ENCODE measurements around the gene PDE9A. TPM values are rescaled to one million over a fixed set of nuclear protein-coding genes. Genes with fewer than 3 reads are reported as not detected.
"Not testable (repeated sequence)": the region's sequence is repeated elsewhere in the genome, so short reads cannot be mapped to it uniquely, and the experiment has no call there.

Gene PDE9A
- total RNA-seq, 1 donor from 2014 or later, result 20.7 TPM

DNA sequence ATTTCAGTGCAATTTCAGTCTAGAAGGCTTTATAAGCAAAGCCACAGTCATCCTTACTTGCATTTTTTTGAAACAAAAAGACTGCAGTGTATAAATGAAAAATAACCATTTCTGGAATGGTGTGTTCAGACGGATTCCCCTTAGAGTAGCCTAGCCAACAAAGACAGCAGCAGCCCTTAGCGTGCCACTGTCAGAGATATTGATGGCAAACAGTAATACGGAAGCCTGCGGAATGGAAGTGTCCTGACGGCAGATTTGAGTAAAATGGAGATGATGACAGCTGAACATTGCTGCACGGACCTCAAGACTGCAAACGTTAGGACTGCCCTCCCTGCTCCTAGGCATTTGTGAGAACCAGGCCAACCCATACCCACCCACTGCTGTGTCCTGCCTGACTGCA is 54.7 kb downstream of the PDE9A start:
- H3K4me1 Mint-ChIP-seq (ENCODE audit: unreplicated experiment), result peaks cover 9% of the 10 kb centered on the region
- H3K4me3 Mint-ChIP-seq (ENCODE audit: unreplicated experiment), result no peak overlapping the region
- peaks cover 9% of the 10 kb centered on the region for H3K36me3 Mint-ChIP-seq (ENCODE audit: low read depth, unreplicated experiment)
- no peaks in the 10 kb centered on the region for H3K9me3 Mint-ChIP-seq (ENCODE audit: unreplicated experiment)
- no peak overlapping the region for H3K27ac Mint-ChIP-seq (ENCODE audit: unreplicated experiment)
- H3K27me3 Mint-ChIP-seq (ENCODE audit: unreplicated experiment), result peaks cover 4% of the 10 kb centered on the region
- no peak for DNase-seq (ENCODE audit: low spot score)
- TF ChIP-seq, protein P1, sequence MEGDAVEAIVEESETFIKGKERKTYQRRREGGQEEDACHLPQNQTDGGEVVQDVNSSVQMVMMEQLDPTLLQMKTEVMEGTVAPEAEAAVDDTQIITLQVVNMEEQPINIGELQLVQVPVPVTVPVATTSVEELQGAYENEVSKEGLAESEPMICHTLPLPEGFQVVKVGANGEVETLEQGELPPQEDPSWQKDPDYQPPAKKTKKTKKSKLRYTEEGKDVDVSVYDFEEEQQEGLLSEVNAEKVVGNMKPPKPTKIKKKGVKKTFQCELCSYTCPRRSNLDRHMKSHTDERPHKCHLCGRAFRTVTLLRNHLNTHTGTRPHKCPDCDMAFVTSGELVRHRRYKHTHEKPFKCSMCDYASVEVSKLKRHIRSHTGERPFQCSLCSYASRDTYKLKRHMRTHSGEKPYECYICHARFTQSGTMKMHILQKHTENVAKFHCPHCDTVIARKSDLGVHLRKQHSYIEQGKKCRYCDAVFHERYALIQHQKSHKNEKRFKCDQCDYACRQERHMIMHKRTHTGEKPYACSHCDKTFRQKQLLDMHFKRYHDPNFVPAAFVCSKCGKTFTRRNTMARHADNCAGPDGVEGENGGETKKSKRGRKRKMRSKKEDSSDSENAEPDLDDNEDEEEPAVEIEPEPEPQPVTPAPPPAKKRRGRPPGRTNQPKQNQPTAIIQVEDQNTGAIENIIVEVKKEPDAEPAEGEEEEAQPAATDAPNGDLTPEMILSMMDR (IDR thresholded peaks at IDR 0.05; ENCODE audit: unreplicated experiment), result no peak

DNA sequence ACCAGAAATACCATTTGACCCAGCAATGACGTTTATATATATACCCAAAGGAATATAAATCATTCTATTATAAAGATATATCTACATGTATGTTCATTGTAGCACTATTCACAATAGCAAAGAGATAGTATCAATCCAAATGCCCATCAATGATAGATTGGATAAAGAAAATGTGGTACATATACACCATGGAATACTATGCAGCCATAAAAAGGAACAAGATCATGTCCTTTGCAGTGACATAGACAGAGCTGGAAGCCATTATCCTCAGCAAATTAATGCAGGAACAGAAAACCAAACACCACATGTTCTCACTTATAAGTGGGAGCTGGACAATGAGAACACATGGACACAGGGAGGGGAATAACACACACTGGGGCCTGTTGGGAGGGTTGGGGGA is 55.5 kb downstream of the PDE9A start:
- H3K4me1 Mint-ChIP-seq (ENCODE audit: unreplicated experiment); H3K27me3 Mint-ChIP-seq (ENCODE audit: unreplicated experiment); H3K9me3 Mint-ChIP-seq (ENCODE audit: unreplicated experiment): not testable (repeated sequence)

DNA sequence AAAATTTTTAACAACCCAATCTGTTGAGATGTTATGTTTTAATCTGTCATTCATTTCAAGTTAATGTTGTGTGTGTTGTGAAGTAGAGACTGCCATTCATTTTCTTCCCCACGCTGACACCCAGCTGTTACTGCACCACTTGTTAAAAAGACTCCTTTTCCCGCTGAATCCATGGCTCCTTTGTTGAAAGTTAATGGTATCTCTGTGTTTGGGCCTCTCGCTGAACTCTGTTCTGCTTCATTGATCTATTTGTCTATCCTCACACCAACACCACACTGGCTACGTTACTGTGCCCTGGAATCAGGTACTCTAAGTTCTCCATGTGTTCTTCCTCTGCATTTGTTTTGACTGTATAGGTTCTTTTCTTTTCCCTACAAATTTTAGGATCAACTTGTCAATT is 58.2 kb downstream of the PDE9A start:
- Mint-ChIP-seq H3K4me3 (ENCODE audit: unreplicated experiment) (no peak overlapping the region), H3K4me1 (ENCODE audit: unreplicated experiment) (no peaks in the 10 kb centered on the region), H3K36me3 (ENCODE audit: low read depth, unreplicated experiment) (no peaks in the 10 kb centered on the region), H3K27me3 (ENCODE audit: unreplicated experiment) (no peaks in the 10 kb centered on the region), H3K27ac (ENCODE audit: unreplicated experiment) (no peak overlapping the region), H3K9me3 (ENCODE audit: unreplicated experiment) (no peaks in the 10 kb centered on the region)
- TF ChIP-seq, protein P1 (IDR thresholded peaks at IDR 0.05; ENCODE audit: unreplicated experiment), result no peak
- no peak for DNase-seq (ENCODE audit: low spot score)

More for the DNA sequence above, 55.5 kb downstream of the PDE9A start:
- DNase-seq (ENCODE audit: low spot score); H3K27ac Mint-ChIP-seq (ENCODE audit: unreplicated experiment); H3K4me3 Mint-ChIP-seq (ENCODE audit: unreplicated experiment); H3K36me3 Mint-ChIP-seq (ENCODE audit: low read depth, unreplicated experiment): not testable (repeated sequence)

DNA sequence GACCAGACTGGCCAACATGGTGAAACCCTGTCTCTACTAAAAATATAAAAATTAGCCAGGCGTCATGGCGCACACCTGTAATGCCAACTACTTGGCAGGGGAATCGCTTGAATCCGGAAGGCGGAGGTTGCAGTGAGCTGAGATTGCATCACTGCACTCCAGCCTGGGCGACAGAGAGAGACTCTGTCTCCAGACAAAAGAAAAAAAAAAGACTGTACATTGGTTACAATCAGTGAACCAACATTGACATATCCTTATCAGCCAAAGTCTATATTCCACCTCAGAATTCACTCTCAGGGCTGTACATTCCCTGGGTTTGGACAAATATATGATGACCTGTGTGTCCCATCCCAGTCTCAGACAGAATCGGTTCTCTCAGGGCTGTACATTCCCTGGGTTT is 62.0 kb downstream of the PDE9A start:
- not testable (repeated sequence) for H3K4me1 Mint-ChIP-seq (ENCODE audit: unreplicated experiment); H3K27me3 Mint-ChIP-seq (ENCODE audit: unreplicated experiment); H3K27ac Mint-ChIP-seq (ENCODE audit: unreplicated experiment); H3K4me3 Mint-ChIP-seq (ENCODE audit: unreplicated experiment); H3K9me3 Mint-ChIP-seq (ENCODE audit: unreplicated experiment); H3K36me3 Mint-ChIP-seq (ENCODE audit: low read depth, unreplicated experiment); DNase-seq (ENCODE audit: low spot score)

DNA sequence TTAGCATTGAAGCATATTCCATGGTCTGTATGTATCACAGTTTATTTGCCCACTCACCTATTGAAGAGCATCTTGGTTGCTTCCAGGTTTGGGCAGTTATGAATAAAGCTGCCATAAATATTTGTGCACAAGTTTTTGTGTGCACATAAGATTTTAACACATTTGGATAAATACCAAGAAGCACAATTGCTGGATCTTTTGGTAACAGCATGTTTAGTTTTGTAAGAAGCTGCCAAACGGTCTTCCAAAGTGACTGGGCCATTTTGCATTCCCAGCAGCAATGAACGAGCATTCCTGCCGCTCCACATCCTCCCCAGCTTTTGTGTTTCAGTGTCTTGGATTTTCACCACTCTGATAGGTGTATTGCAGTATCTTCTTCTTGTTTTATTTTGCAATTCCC is 62.7 kb downstream of the PDE9A start:
- H3K36me3 Mint-ChIP-seq (ENCODE audit: low read depth, unreplicated experiment), result no peaks in the 10 kb centered on the region
- no peaks in the 10 kb centered on the region for H3K9me3 Mint-ChIP-seq (ENCODE audit: unreplicated experiment)
- DNase-seq (ENCODE audit: low spot score), result no peak
- TF ChIP-seq, protein P1 (IDR thresholded peaks at IDR 0.05; ENCODE audit: unreplicated experiment), result no peak
- H3K27ac Mint-ChIP-seq (ENCODE audit: unreplicated experiment), result no peak overlapping the region
- no peak overlapping the region for H3K4me3 Mint-ChIP-seq (ENCODE audit: unreplicated experiment)
- no peaks in the 10 kb centered on the region for H3K4me1 Mint-ChIP-seq (ENCODE audit: unreplicated experiment)
- no peaks in the 10 kb centered on the region for H3K27me3 Mint-ChIP-seq (ENCODE audit: unreplicated experiment)

DNA sequence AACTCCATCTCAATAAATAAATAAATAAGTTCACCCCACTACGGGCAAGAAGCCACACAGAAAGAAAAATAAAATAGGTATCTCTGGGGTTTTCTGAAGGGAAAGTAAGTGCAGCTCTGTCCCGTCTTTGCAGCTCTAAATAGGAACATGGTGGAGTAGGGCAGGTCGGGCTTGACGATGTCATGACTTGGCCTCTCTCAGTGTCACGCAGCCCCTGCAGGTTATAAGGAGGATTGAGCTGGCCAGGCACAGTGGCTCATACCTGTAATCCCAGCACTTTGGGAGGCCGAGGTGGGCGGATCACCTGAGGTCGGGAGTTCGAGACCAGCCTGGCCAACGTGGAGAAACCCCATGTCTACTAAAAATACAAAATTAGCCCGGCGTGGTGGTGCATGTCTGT is 67.1 kb downstream of the PDE9A start:
- H3K4me1 Mint-ChIP-seq (ENCODE audit: unreplicated experiment), result peaks cover 21% of the 10 kb centered on the region
- not testable (repeated sequence) for H3K36me3 Mint-ChIP-seq (ENCODE audit: low read depth, unreplicated experiment); H3K4me3 Mint-ChIP-seq (ENCODE audit: unreplicated experiment); H3K9me3 Mint-ChIP-seq (ENCODE audit: unreplicated experiment); DNase-seq (ENCODE audit: low spot score); H3K27me3 Mint-ChIP-seq (ENCODE audit: unreplicated experiment); H3K27ac Mint-ChIP-seq (ENCODE audit: unreplicated experiment)

All from endothelial cell (in vitro differentiated cells).